IMR-90 (cell line): ENCODE measurements around the gene CFAP298. TPM values are rescaled to one million over a fixed set of nuclear protein-coding genes. Genes with fewer than 3 reads are reported as not detected.

Experiments
- ATAC-seq: fragments of 200-7000 bp; cut with Tn5 transposase; 2 replicates; pipeline ENCODE4 v1.9.1; 2020; ENCODE audit warnings: low read depth, mild to moderate bottlenecking, moderate library complexity
- BruUV-seq: library from RNA; stranded (reverse); fragments of 400-500 nt; replicated peaks from 2 replicates; lab custom pipeline; 2021; lab: Mats Ljungman, UMichigan
- CTCF ChIA-PET: fragments of 300-600 bp; formaldehyde crosslinking; extraction: SDS; loops from one replicate; lab custom pipeline; 2021; ENCODE audit warnings: antibody characterized with exemption; lab: Yijun Ruan, JAX
- POLR2A ChIA-PET: fragments of 300-600 bp; sonication (Branson Sonifier 250); formaldehyde crosslinking; loops from one replicate; lab custom pipeline; 2022; ENCODE audit warnings: antibody characterized with exemption; ENCODE audit not compliant: unreplicated experiment; lab: Charles Lee
- DNase-seq: peaks from one replicate; pipeline ENCODE4 v3.0.0; 2013
- H2AFZ ChIP-seq: replicated peaks from 2 replicates; pipeline ENCODE3; 2013; ENCODE audit warnings: low read length, mild to moderate bottlenecking; ENCODE audit not compliant: poor library complexity
- H2AK5ac ChIP-seq: 2 replicates; pipeline ENCODE4 v1.6.1; 2013; ENCODE audit warnings: low read depth, low read length, inconsistent platforms
- H2AK9ac ChIP-seq: replicated peaks from 2 replicates; pipeline ENCODE3; 2013; ENCODE audit warnings: mild to moderate bottlenecking, low read depth, low read length, moderate library complexity; ENCODE audit not compliant: poor library complexity
- H2BK120ac ChIP-seq: 2 replicates; pipeline ENCODE4 v1.6.1; 2013; ENCODE audit warnings: low read depth, low read length, inconsistent platforms
- H2BK15ac ChIP-seq: 3 replicates; pipeline ENCODE4 v1.6.1; 2013; ENCODE audit warnings: low read depth, low read length, inconsistent platforms
- H2BK20ac ChIP-seq: 2 replicates; pipeline ENCODE4 v1.6.1; 2013; ENCODE audit warnings: low read depth, mild to moderate bottlenecking, inconsistent platforms, low read length, moderate library complexity
- H2BK5ac ChIP-seq: 2 replicates; pipeline ENCODE4 v1.6.1; 2013; ENCODE audit warnings: mild to moderate bottlenecking, low read depth, low read length, inconsistent platforms; ENCODE audit not compliant: poor library complexity, severe bottlenecking
- H3K14ac ChIP-seq: replicated peaks from 2 replicates; pipeline ENCODE4 v1.6.1; 2013; ENCODE audit warnings: low read depth, low read length, inconsistent platforms
- H3K18ac ChIP-seq: 2 replicates; pipeline ENCODE4 v1.6.1; 2013; ENCODE audit warnings: low read depth, low read length, control low read depth
- H3K23ac ChIP-seq: 2 replicates; pipeline ENCODE4 v1.6.1; 2013; ENCODE audit warnings: low read depth, low read length, inconsistent platforms
- H3K27ac ChIP-seq: 2 replicates; pipeline ENCODE4 v1.5.1; 2013; ENCODE audit warnings: mild to moderate bottlenecking, control low read depth, low read length; ENCODE audit not compliant: insufficient read depth
- H3K27me3 ChIP-seq: 2 replicates; pipeline ENCODE4 v1.6.1; 2013; ENCODE audit warnings: low read length; ENCODE audit not compliant: control insufficient read depth, insufficient read depth
- H3K36me3 ChIP-seq: 2 replicates; pipeline ENCODE4 v1.6.1; 2013; ENCODE audit warnings: low read length, mixed read lengths; ENCODE audit not compliant: control insufficient read depth, insufficient read depth
- H3K4ac ChIP-seq: 2 replicates; pipeline ENCODE4 v1.6.1; 2013; ENCODE audit warnings: low read depth, low read length, inconsistent platforms
- H3K4me1 ChIP-seq: 2 replicates; pipeline ENCODE4 v1.6.1; 2013; ENCODE audit warnings: low read length, mixed read lengths; ENCODE audit not compliant: control insufficient read depth, insufficient read depth
- H3K4me2 ChIP-seq: 2 replicates; pipeline ENCODE4 v1.6.1; 2013; ENCODE audit warnings: low read depth, mild to moderate bottlenecking, control low read depth, low read length, moderate library complexity
- H3K4me3 ChIP-seq: 2 replicates; pipeline ENCODE4 v1.5.1; 2013; ENCODE audit warnings: low read depth, mild to moderate bottlenecking, control low read depth, low read length, moderate library complexity; ENCODE audit not compliant: insufficient read depth
- H3K56ac ChIP-seq: 2 replicates; pipeline ENCODE4 v1.6.1; 2013; ENCODE audit warnings: low read length, inconsistent platforms; ENCODE audit not compliant: insufficient read depth; ENCODE audit errors: extremely low read depth
- H3K79me1 ChIP-seq, 2 experiments: 2 replicates each; pipeline ENCODE4 v1.6.1; 2013; ENCODE audit warnings: low read length in 2 of 2, inconsistent platforms in 1 of 2, low read depth in 1 of 2
- H3K9ac ChIP-seq: 2 replicates; pipeline ENCODE4 v1.6.1; 2013; ENCODE audit warnings: low read depth, low read length, control low read depth
- H3K9me1 ChIP-seq: 2 replicates; pipeline ENCODE4 v1.6.1; 2013; ENCODE audit warnings: low read length, inconsistent platforms; ENCODE audit not compliant: insufficient read depth
- H3K9me3 ChIP-seq: 2 replicates; pipeline ENCODE4 v1.6.1; 2013; ENCODE audit warnings: low read length; ENCODE audit not compliant: control insufficient read depth, insufficient read depth
- H4K20me1 ChIP-seq: 2 replicates; pipeline ENCODE4 v1.6.1; 2013; ENCODE audit warnings: low read length, inconsistent platforms; ENCODE audit not compliant: insufficient read depth
- H4K5ac ChIP-seq: 2 replicates; pipeline ENCODE4 v1.6.1; 2013; ENCODE audit warnings: mild to moderate bottlenecking, low read depth, low read length, control low read depth
- H4K8ac ChIP-seq, 2 experiments: 2 replicates each; pipeline ENCODE4 v1.6.1; 2013; ENCODE audit warnings: low read depth in 2 of 2, low read length in 2 of 2, control low read depth in 1 of 2, inconsistent platforms in 1 of 2
- H4K91ac ChIP-seq: 2 replicates; pipeline ENCODE4 v1.6.1; 2013; ENCODE audit warnings: low read depth, low read length, inconsistent platforms; ENCODE audit not compliant: insufficient read depth
- WGBS, 2 experiments: methylation state at CpG; one replicate each; pipeline versions ENCODE4 v1.1.5 to v1.1.7; 2013; ENCODE audit warnings: missing lambda C conversion rate in 2 of 2; ENCODE audit not compliant: insufficient read length in 1 of 2; ENCODE audit errors: extremely low coverage in 2 of 2; 5-methylcytosine and 5-hydroxymethylcytosine counted together
- dilution Hi-C: fragments of 300-500 bp; cut with HindIII; formaldehyde crosslinking; loops from one replicate; pipeline ENCODE4 v1.14.3; 2018; ENCODE audit warnings: low sequenced_read_pairs; ENCODE audit not compliant: unreplicated experiment
- in situ Hi-C: fragments of 300-500 bp; cut with MboI; formaldehyde crosslinking; loops from 3 replicates; pipeline ENCODE4 v1.14.3; 2019; ENCODE audit warnings: low sequenced_read_pairs, inconsistent platforms, mixed read lengths
- intact Hi-C: fragments of 100-400 bp; cut with micrococcal nuclease; formaldehyde crosslinking; loops from 2 replicates; pipeline ENCODE4 v1.10.0; 2022
- polyA plus RNA-seq, 3 experiments: library from polyadenylated mRNA; depleted of rRNA; stranded (reverse); fragments of >200 nt; gene quantifications; 2 replicates each; pipeline ENCODE4 v1.2.3, GENCODE V29; 2012; ENCODE audit warnings: low replicate concordance in 1 of 3
- total RNA-seq: library from RNA; depleted of rRNA; stranded (reverse); fragments of >200 nt; gene quantifications from 2 replicates; pipeline ENCODE4 v1.2.3, GENCODE V29; 2012
- TF ChIP-seq, protein P1 (sequence below): fragments of 150-350 bp; IDR thresholded peaks from 2 replicates; pipeline ENCODE4 v1.6.1; 2016; ENCODE audit warnings: low read depth, mild to moderate bottlenecking, low read length, moderate library complexity, borderline replicate concordance

The CFAP298 gene
- total and polyA plus RNA-seq, 2 of the 4 experiments (the other 2 are of a cell fraction), result 8.1 to 25.7 TPM

DNA sequence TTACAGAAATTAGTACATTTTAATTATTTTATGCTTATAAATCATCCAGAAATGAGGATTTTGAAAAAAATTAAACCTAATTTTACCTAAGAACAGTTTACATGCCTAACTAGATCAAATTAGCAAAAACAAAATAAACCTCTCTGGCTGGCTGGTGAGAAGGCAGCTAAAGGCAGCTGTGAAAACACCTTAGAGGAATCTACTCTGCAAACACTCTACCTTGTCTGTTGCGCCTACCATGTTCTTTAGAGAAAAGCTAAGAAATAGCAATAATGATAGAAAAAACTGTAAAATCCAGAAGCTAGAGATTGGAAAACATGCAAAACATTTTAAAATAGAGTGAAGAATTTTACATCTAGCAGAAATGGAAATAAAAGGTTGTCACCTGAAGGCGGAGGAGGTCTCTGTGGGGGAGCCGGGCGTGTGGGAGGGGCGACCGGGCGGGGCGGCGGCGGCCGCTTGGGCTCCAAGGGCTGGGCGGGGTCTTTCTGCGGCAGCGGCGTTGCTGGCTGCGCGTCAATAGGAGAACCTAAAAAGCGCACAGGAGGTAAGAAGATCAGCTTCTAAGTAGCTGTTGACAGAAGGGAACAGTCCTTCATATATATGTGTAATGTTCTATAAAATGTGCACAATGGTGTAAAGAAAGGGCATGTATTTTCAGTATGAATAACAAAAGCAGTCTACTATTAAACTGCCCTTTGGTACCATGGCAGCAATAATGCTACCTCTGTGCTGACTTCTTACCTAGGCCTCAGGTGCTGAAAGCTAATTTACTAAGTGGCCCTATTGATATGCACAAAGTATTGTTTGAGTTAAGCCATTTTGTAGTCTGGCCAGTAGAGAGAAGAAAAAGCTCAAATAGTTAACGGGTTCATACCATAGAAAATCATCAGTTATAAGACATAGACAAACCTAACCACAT, 33.3 kb upstream of the CFAP298 start:
- dilution Hi-C loops, result no loop called here
- ChIA-PET CTCF (no interaction called here), POLR2A (no interaction called here)
- Histone ChIP-seq H2AK5ac (no peak overlapping the region), H4K5ac (no peak overlapping the region), H4K8ac (no peak overlapping the region), H3K79me1 (no peaks in the 10 kb centered on the region), H3K18ac (no peak overlapping the region), H3K23ac (no peak overlapping the region), H4K91ac (no peak overlapping the region), H2BK5ac (no peak overlapping the region), H3K27me3 (no peaks in the 10 kb centered on the region), H3K56ac (no peak overlapping the region), H2BK15ac (no peak overlapping the region), H2BK20ac (no peak overlapping the region), H3K4ac (no peak overlapping the region), H3K14ac (no peak overlapping the region), H3K4me2 (no peak overlapping the region), H2AFZ (no peak overlapping the region), H2AK9ac (no peak overlapping the region), H3K9ac (no peak overlapping the region), H4K20me1 (no peaks in the 10 kb centered on the region), H3K27ac (no peak overlapping the region), H3K9me3 (no peaks in the 10 kb centered on the region), H3K9me1 (0 out of 2 replicates have a peak, but pooled peaks cover 4% of the 10 kb centered on the region), H3K36me3 (peaks cover 12% of the 10 kb centered on the region), H3K4me1 (no peaks in the 10 kb centered on the region), H2BK120ac (no peak overlapping the region), H3K4me3 (no peak overlapping the region)
- TF ChIP-seq, protein P1, sequence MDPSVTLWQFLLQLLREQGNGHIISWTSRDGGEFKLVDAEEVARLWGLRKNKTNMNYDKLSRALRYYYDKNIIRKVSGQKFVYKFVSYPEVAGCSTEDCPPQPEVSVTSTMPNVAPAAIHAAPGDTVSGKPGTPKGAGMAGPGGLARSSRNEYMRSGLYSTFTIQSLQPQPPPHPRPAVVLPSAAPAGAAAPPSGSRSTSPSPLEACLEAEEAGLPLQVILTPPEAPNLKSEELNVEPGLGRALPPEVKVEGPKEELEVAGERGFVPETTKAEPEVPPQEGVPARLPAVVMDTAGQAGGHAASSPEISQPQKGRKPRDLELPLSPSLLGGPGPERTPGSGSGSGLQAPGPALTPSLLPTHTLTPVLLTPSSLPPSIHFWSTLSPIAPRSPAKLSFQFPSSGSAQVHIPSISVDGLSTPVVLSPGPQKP, result no peak
- 60% methylated on average over 1 of the region's 19 CpGs; no CpG with 5 or more reads in 1 of the 2 experiments for WGBS, 2 experiments
- intact Hi-C loops, result no loop called here
- ATAC-seq (no peak), DNase-seq (no peak)
- BruUV-seq, result no TSS peak
- in situ Hi-C loops, result no loop called here
